Activated CD8-positive, alpha-beta T cell treated with anti-CD3 and anti-CD28 coated beads, Interleukin-2, amount 10 ng/mL, durations not matched to agents 7 days and 5 days (primary cell): Measurements from ENCODE around the gene TMEM33. TPM values are rescaled to one million over a fixed set of nuclear protein-coding genes. Genes with fewer than 3 reads are reported as not detected.
"Not testable (repeated sequence)": the region's sequence is repeated elsewhere in the genome, so short reads cannot be mapped to it uniquely, and the experiment has no call there.

ENCODE experiments used
- ATAC-seq: fragments of 150-1000 bp; cut with Tn5 transposase; one replicate; pipeline ENCODE4 v1.10.0; 2021; ENCODE audit warnings: moderate library complexity
- CTCF ChIA-PET: fragments of 350-600 bp; sonication (Branson Sonifier 250); formaldehyde crosslinking; loops from one replicate; lab custom pipeline; 2021; ENCODE audit warnings: antibody characterized with exemption; lab: Charles Lee
- POLR2A ChIA-PET: fragments of 350-600 bp; sonication (Branson Sonifier 250); formaldehyde crosslinking; loops from one replicate; lab custom pipeline; 2021; ENCODE audit warnings: antibody characterized with exemption; lab: Charles Lee
- DNase-seq: peaks from one replicate; pipeline ENCODE4 v3.0.0-alpha.2; 2020
- H3K27ac Mint-ChIP-seq: one replicate; pipeline ENCODE4 v1.8.0; 2021; ENCODE audit warnings: mild to moderate bottlenecking, mixed read lengths
- H3K27me3 Mint-ChIP-seq: one replicate; pipeline ENCODE4 v1.8.0; 2021; ENCODE audit warnings: low read depth, mixed read lengths
- H3K36me3 Mint-ChIP-seq: one replicate; pipeline ENCODE4 v1.8.0; 2021; ENCODE audit warnings: low read depth, mixed read lengths
- H3K4me1 Mint-ChIP-seq: one replicate; pipeline ENCODE4 v1.8.0; 2021; ENCODE audit warnings: low read depth, mixed read lengths
- H3K4me3 Mint-ChIP-seq: one replicate; pipeline ENCODE4 v1.8.0; 2021; ENCODE audit warnings: mild to moderate bottlenecking, mixed read lengths
- H3K9me3 Mint-ChIP-seq: one replicate; pipeline ENCODE4 v1.8.0; 2022; ENCODE audit warnings: mixed read lengths; ENCODE audit not compliant: insufficient read depth
- total RNA-seq, 2 experiments: library from RNA; stranded (reverse); gene quantifications; one replicate each; pipeline ENCODE4 v1.2.3, GENCODE V29; 2021

TMEM33 gene, protein sequence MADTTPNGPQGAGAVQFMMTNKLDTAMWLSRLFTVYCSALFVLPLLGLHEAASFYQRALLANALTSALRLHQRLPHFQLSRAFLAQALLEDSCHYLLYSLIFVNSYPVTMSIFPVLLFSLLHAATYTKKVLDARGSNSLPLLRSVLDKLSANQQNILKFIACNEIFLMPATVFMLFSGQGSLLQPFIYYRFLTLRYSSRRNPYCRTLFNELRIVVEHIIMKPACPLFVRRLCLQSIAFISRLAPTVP
- total RNA-seq: 10 to 100 TPM; 59.9 TPM

DNA sequence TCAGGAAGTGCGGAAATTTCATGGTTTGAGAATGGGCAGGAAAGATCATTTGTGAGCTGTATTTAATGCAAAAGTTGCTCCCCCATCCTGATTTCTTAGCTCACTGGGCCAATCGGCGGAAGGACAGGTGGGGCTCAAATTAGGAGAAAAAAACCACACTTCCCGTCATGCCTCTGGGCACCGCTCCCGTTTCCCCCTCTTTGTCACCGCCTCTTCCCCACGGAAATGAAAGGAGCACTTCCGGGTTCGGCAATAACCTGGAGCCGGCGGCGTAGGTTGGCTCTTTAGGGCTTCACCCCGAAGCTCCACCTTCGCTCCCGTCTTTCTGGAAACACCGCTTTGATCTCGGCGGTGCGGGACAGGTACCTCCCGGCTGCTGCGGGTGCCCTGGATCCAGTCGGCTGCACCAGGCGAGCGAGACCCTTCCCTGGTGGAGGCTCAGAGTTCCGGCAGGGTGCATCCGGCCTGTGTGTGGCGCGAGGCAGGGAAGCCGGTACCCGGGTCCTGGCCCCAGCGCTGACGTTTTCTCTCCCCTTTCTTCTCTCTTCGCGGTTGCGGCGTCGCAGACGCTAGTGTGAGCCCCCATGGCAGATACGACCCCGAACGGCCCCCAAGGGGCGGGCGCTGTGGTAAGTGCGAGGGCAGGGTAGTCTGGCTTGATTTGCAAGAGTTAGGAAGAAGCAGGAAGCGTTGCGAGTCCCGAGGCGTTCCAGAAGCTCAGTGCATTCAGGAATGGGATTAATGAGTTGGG, at the start of gene TMEM33:
Gene TMEM33, plus strand, starts transcription at position 529 of the 751 bp plus-strand sequence. Its CDS starts 56 bp downstream, at position 585.
- ChIA-PET CTCF (interaction anchor here (0.7 to 1.3 kb wide), 4 partner anchors 14 to 55 kb away, joined by 3 to 5 read pairs (median 3); partner anchors contain the start of gene SLC30A9), POLR2A (interaction anchor here (1.0 to 1.6 kb wide), 2 partner anchors 10 to 55 kb away, joined by 3 to 4 read pairs; partner anchors contain the start of gene SLC30A9)
- no peaks in the 10 kb centered on the region for H3K9me3 Mint-ChIP-seq
- H3K4me1 Mint-ChIP-seq: peaks cover 42% of the 10 kb centered on the region
- no peaks in the 10 kb centered on the region for H3K27me3 Mint-ChIP-seq
- H3K36me3 Mint-ChIP-seq: peaks cover 26% of the 10 kb centered on the region
- peak within 1 kb of the TSS; percentile 94 for H3K27ac Mint-ChIP-seq
- ATAC-seq (peak; percentile 90), DNase-seq (peak; percentile 83)
- peak within 1 kb of the TSS; percentile 99 for H3K4me3 Mint-ChIP-seq

DNA sequence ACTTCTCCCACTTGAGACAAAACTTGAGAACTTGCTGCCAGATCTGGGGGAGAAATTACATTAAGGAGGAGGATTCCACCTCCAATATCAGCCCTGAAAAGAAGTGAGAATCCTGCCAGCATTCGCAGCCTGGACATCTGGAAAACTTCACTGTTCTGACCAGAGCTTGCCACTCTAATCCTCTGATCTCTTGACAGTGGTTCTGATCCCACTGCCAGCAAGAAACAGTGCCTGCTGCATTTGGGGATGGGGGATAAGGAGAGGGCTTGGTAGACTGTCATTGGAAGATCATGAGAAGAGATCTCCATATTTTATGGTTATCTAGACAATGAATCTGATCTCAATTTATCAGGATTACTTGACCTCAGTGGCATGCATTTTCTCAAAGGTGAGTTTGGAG, 49.8 kb upstream of the TMEM33 start:
- CTCF ChIA-PET: interaction anchor here (1.1 kb wide), 1 partner anchor 23 kb away, joined by 3 read pairs; no protein-coding TSS in a partner anchor
- no peak for DNase-seq

DNA sequence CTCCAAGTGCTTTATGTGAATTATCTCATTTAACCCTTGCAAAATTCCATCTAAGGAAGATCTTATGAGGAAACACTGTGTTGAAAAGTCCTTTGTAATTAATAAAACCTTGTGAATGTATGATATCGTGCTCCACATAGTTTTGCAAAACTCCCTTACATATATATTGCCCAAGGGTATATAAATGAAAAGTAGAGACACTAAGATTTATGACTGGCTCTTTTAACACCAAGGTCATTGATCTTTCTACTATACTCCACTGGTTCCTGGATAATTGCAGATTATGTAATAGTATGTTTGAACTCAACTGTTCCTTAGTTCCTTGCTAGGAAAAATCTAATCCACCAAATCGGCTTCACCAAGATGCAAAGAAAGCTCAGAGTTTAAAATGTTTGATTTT, 48.0 kb upstream of the TMEM33 start:
- no peak for ATAC-seq
- Mint-ChIP-seq H3K4me3 (no peak overlapping the region), H3K27me3 (peaks cover 24% of the 10 kb centered on the region), H3K4me1 (peaks cover 5% of the 10 kb centered on the region), H3K36me3 (no peaks in the 10 kb centered on the region), H3K27ac (no peak overlapping the region), H3K9me3 (no peaks in the 10 kb centered on the region)
- CTCF ChIA-PET: interaction anchor here (0.8 to 2.5 kb wide), 8 partner anchors 9 to 606 kb away, joined by 3 to 9 read pairs (median 4); no protein-coding TSS in a partner anchor
- POLR2A ChIA-PET: no interaction called here
- no peak for DNase-seq

More for the DNA sequence above, 49.8 kb upstream of the TMEM33 start:
- Mint-ChIP-seq H3K27ac (no peak overlapping the region), H3K27me3 (peaks cover 34% of the 10 kb centered on the region), H3K36me3 (no peaks in the 10 kb centered on the region), H3K4me3 (no peak overlapping the region), H3K4me1 (peaks cover 13% of the 10 kb centered on the region), H3K9me3 (no peaks in the 10 kb centered on the region)
- POLR2A ChIA-PET: interaction anchor here (0.6 kb wide), 1 partner anchor 150 kb away, joined by 4 read pairs; no protein-coding TSS in a partner anchor
- ATAC-seq: no peak

DNA sequence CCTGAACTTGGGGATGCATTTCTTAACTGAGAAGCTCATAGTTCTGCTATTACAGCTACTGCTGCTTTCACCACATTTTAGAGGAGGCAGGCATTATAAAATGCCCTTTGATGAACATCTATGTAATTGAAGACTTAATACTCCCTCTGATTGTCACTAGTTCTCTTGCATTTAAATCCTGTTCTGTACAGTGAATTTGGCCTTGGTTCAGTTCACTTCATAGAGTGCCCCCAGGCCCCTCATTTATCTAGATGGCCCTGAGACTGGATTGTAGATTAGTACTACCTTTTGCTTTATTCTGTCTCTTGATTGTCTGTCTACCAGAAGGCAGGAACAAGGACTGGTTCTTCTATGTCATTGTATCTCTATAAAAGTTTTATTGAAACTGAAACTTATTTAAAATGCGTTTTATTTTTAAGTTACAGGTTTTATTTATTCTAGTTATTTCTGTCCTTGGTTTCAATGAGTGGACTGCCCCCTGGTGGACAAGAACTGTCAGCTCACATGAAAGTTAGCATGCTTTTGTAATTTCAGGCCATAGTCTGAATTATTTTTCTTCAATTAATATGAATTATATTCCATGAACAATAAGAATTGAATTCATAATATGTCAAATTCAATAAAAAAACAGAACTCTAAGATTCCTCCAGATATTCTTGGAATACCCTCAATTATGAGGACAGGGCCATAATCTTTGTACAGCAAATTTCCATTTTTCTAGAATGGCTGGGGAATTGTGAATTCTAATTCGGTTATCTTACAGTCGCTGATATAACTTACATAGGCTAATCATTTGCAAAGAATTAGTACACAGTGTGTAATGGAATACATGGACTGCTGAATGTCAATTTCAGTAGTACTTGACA, 47.2 kb upstream of the TMEM33 start:
- ChIA-PET POLR2A (no interaction called here), CTCF (interaction anchor here (0.7 to 2.5 kb wide), 10 partner anchors 9 to 607 kb away, joined by 3 to 9 read pairs (median 3); no protein-coding TSS in a partner anchor)
- Mint-ChIP-seq H3K4me1 (peaks cover 2% of the 10 kb centered on the region), H3K4me3 (no peak overlapping the region), H3K27me3 (peaks cover 27% of the 10 kb centered on the region), H3K36me3 (no peaks in the 10 kb centered on the region), H3K27ac (no peak overlapping the region), H3K9me3 (no peaks in the 10 kb centered on the region)
- ATAC-seq (no peak), DNase-seq (peak; percentile 56)

DNA sequence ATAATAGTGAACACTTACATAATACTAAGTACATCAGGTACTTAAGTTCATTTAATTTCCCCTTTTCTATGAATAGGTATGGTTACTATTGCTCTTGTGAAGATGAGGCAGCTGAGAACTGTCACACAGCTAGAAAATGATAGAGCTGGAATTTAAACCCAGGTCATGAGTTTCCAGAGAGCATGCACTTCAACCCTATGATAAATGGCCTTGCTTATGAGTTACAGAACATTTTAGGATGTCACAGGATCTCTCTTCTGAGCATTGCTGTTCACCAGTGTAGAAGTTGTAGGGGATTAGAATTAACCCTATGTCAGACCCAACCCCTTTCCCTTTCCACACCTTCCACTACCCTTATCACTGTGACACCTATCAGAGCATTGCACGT, 46.5 kb upstream of the TMEM33 start:
- Mint-ChIP-seq H3K27me3 (peaks cover 24% of the 10 kb centered on the region), H3K4me1 (no peaks in the 10 kb centered on the region), H3K36me3 (no peaks in the 10 kb centered on the region), H3K27ac (no peak overlapping the region), H3K4me3 (no peak overlapping the region), H3K9me3 (no peaks in the 10 kb centered on the region)
- ChIA-PET POLR2A (no interaction called here), CTCF (interaction anchor here (0.7 to 2.5 kb wide), 6 partner anchors 8 to 196 kb away, joined by 3 to 9 read pairs (median 4); no protein-coding TSS in a partner anchor)
- ATAC-seq: no peak
- no peak for DNase-seq

DNA sequence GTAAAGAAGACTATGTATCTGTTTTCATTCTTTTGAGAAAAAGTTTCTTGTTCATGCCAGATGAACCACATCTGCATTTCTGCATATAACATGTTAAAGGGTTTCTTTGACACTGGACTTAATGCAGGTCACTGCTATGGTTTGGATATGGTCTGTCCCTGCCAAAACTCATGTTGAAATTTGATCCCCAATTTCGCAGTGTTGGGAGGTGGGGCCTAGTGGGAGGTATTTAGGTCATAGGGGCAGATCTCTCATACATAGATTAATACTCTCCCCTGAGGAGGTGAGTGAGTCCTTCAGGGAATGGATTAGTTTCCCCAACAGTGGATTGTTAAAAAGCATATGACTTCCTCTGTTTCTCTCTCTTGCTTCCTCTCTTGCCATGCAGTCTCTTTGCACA, 45.9 kb upstream of the TMEM33 start:
- ATAC-seq: no peak
- Mint-ChIP-seq H3K4me1 (no peaks in the 10 kb centered on the region), H3K36me3 (no peaks in the 10 kb centered on the region), H3K9me3 (no peaks in the 10 kb centered on the region), H3K4me3 (no peak overlapping the region), H3K27me3 (peaks cover 26% of the 10 kb centered on the region), H3K27ac (no peak overlapping the region)
- ChIA-PET POLR2A (no interaction called here), CTCF (interaction anchor here (1.9 to 2.5 kb wide), 2 partner anchors 196 to 197 kb away, joined by 6 to 8 read pairs; no protein-coding TSS in a partner anchor)
- DNase-seq: no peak

DNA sequence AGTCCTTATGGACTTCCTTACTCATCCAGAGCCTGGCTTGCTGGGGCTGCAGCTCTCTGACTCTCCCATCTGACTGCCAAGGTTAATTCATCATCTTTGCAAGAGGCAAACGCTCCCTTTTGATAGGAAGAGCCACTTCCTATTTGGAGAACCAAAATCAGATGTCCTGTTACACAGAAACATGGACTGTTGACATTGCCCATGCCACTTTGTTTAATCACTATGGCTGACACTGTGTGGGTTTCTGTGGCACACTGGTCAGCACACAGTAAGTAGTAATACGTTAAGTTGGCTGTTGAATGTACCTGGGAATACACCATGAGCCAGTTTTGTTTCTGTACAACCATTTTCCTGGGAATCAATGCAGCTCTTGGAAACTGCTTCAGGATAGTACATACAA, 45.1 kb upstream of the TMEM33 start:
- Mint-ChIP-seq H3K9me3 (no peaks in the 10 kb centered on the region), H3K27me3 (peaks cover 26% of the 10 kb centered on the region), H3K4me1 (no peaks in the 10 kb centered on the region), H3K27ac (no peak overlapping the region), H3K4me3 (no peak overlapping the region), H3K36me3 (no peaks in the 10 kb centered on the region)
- ChIA-PET CTCF (interaction anchor here (0.9 to 1.9 kb wide), 2 partner anchors 198 to 228 kb away, joined by 3 to 6 read pairs; no protein-coding TSS in a partner anchor), POLR2A (no interaction called here)
- no peak for DNase-seq
- ATAC-seq: no peak

DNA sequence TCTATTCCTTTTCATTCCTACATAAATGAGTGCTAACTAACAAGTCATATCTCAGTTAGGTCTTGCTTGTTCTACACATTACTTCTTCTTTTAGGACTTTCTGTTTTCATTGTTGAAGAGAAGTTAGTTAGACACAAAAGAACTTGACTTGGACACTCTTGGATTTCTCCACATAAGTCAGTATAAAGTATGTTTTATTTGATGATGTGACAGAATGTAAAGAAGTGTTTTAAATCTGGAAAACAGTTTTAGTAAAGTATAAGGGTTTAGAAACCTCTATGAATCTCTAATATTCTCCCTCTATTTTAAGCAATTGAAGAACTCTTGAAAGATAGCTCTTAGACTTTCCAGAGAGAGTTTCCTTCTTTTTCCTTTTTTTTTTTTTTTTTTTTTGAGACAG, 38.6 kb upstream of the TMEM33 start:
- no peak overlapping the region for H3K27ac Mint-ChIP-seq
- peaks cover 15% of the 10 kb centered on the region for H3K27me3 Mint-ChIP-seq
- H3K4me1 Mint-ChIP-seq: no peaks in the 10 kb centered on the region
- no peaks in the 10 kb centered on the region for H3K36me3 Mint-ChIP-seq
- H3K9me3 Mint-ChIP-seq: no peaks in the 10 kb centered on the region
- POLR2A ChIA-PET: no interaction called here
- H3K4me3 Mint-ChIP-seq: no peak overlapping the region
- DNase-seq: no peak
- CTCF ChIA-PET: interaction anchor here (0.7 kb wide), 1 partner anchor 9 kb away, joined by 3 read pairs; no protein-coding TSS in a partner anchor
- ATAC-seq: no peak

DNA sequence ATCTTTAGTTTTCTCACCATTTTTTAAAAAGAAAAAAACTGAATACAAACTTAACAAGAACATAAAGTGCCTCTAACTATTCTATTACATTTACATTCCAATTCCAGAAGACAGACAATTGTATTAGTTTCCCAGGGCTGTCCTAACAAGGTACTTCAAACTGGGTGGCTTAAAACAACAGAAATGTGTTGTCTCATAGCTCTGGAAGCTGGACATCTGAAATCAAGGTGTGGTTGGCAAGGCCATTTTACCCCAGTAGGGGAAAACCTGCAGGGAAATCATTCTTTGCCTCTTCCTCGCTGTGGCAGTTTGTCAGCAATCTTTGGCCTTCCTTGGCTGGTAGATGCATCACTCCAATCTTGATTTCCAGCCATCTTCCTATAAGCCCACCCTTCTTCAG, 37.5 kb upstream of the TMEM33 start:
- Mint-ChIP-seq H3K27me3 (peaks cover 11% of the 10 kb centered on the region), H3K4me3 (no peak overlapping the region), H3K27ac (no peak overlapping the region), H3K36me3 (no peaks in the 10 kb centered on the region), H3K9me3 (no peaks in the 10 kb centered on the region), H3K4me1 (no peaks in the 10 kb centered on the region)
- CTCF ChIA-PET: interaction anchor here (0.8 kb wide), 1 partner anchor 10 kb away, joined by 3 read pairs; no protein-coding TSS in a partner anchor
- DNase-seq (no peak), ATAC-seq (no peak)
- POLR2A ChIA-PET: no interaction called here

DNA sequence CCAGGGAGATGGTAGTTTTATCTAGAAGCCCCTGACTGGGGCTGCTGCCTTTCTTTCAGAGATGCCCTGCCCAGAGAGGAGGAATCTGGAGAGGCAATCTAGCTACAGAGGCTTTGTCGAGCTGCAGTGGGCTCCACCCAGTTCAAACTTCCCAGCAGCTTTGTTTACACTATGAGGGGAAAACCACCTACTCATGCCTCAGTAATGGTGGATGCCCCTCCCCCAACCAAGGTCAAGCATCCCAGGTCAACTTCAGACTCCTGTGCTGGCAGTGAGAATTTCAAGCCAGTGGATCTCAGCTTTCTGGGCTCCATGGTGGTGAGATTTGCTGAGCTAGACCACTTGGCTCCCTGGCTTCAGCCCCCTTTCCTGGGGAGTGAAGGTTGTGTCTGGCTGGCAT, 26.1 kb upstream of the TMEM33 start:
- CTCF ChIA-PET, POLR2A ChIA-PET, H3K4me1 Mint-ChIP-seq, ATAC-seq, H3K9me3 Mint-ChIP-seq, H3K4me3 Mint-ChIP-seq, DNase-seq, H3K36me3 Mint-ChIP-seq, H3K27me3 Mint-ChIP-seq, H3K27ac Mint-ChIP-seq: not testable (repeated sequence)

DNA sequence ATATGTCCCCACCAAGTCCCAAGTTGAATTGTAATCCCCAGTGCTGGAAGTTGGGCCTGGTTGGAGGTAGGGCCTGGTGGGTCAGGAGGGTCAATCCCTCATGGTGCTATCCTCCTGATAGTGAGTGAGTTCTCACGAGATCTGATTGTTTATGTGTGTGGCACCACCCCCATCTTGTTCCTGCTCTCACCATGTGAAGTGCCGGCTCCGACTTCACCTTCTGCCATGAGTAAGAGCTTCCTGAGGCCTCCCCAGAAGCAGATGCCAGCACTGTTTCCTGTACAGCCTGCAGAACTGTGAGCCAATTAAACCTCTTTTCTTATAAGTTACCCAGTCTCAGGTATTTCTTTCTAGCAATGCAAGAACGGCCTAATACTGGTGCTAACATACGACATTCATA, 22.7 kb upstream of the TMEM33 start:
- Mint-ChIP-seq H3K4me3 (no peak overlapping the region), H3K4me1 (peaks cover 4% of the 10 kb centered on the region), H3K36me3 (no peaks in the 10 kb centered on the region), H3K27ac (no peak overlapping the region), H3K27me3 (no peaks in the 10 kb centered on the region), H3K9me3 (no peaks in the 10 kb centered on the region)
- ATAC-seq (no peak), DNase-seq (no peak)
- ChIA-PET POLR2A (no interaction called here), CTCF (no interaction called here)
